CD4-positive, alpha-beta memory T cell (primary cell): ENCODE data around the gene SMPD3. TPM values are rescaled to one million over a fixed set of nuclear protein-coding genes. Genes with fewer than 3 reads are reported as not detected.

Experiments used
- CTCF ChIA-PET: fragments of 350-600 bp; sonication (Branson Sonifier 250); formaldehyde crosslinking; loops from one replicate; lab custom pipeline; 2021; ENCODE audit warnings: inconsistent platforms; ENCODE audit not compliant: partially characterized antibody; lab: Charles Lee
- POLR2A ChIA-PET: fragments of 350-600 bp; sonication (Branson Sonifier 250); formaldehyde crosslinking; loops from one replicate; lab custom pipeline; 2021; ENCODE audit not compliant: partially characterized antibody; lab: Charles Lee
- DNase-seq, 5 donors: peaks; one replicate each; pipeline versions ENCODE4 v3.0.0 to v3.0.0-alpha.2; 2020 to 2022; ENCODE audit warnings: mixed read lengths in 1 of 5
- H3K27ac ChIP-seq: one replicate; pipeline ENCODE4 v1.7.0; 2013; ENCODE audit warnings: low read depth, low read length
- H3K27me3 ChIP-seq: 2 replicates; pipeline ENCODE4 v1.7.0; 2013; ENCODE audit warnings: mild to moderate bottlenecking, low read length, moderate library complexity; ENCODE audit not compliant: insufficient read depth
- H3K36me3 ChIP-seq: 2 replicates; pipeline ENCODE4 v1.7.0; 2013; ENCODE audit warnings: mild to moderate bottlenecking, low read length, moderate library complexity; ENCODE audit not compliant: insufficient read depth
- H3K4me1 ChIP-seq: 2 replicates; pipeline ENCODE4 v1.7.0; 2013; ENCODE audit warnings: mild to moderate bottlenecking, low read length, moderate library complexity; ENCODE audit not compliant: insufficient read depth
- H3K4me3 ChIP-seq, 2 donors: one replicate each; pipeline ENCODE4 v1.7.0; 2013; ENCODE audit warnings: low read length in 2 of 2, mild to moderate bottlenecking in 1 of 2
- H3K9me3 ChIP-seq, 2 donors: one replicate each; pipeline ENCODE4 v1.7.0; 2013; ENCODE audit warnings: low read length in 2 of 2, control low read depth in 1 of 2; ENCODE audit not compliant: control insufficient read depth in 1 of 2
- H3K27ac Mint-ChIP-seq, 7 donors: one replicate each; pipeline ENCODE4 v1.8.0; 2020 to 2021; ENCODE audit warnings: mixed read lengths in 7 of 7, mild to moderate bottlenecking in 6 of 7, inconsistent platforms in 3 of 7, moderate library complexity in 3 of 7
- H3K27me3 Mint-ChIP-seq, 2 donors: one replicate each; pipeline ENCODE4 v1.8.0; 2020 to 2021; ENCODE audit warnings: mixed read lengths in 2 of 2
- H3K36me3 Mint-ChIP-seq, 2 donors: one replicate each; pipeline ENCODE4 v1.8.0; 2020 to 2021; ENCODE audit warnings: mixed read lengths in 2 of 2, inconsistent platforms in 1 of 2, mild to moderate bottlenecking in 1 of 2
- H3K4me1 Mint-ChIP-seq, 4 donors: one replicate each; pipeline ENCODE4 v1.8.0; 2020 to 2021; ENCODE audit warnings: mixed read lengths in 4 of 4, mild to moderate bottlenecking in 1 of 4
- H3K4me3 Mint-ChIP-seq, 8 donors: one replicate each; pipeline ENCODE4 v1.8.0; 2020 to 2021; ENCODE audit warnings: mixed read lengths in 8 of 8, mild to moderate bottlenecking in 7 of 8, moderate library complexity in 6 of 8, inconsistent platforms in 3 of 8
- H3K9me3 Mint-ChIP-seq, 8 donors: one replicate each; pipeline ENCODE4 v1.8.0; 2020 to 2021; ENCODE audit warnings: mixed read lengths in 8 of 8, mild to moderate bottlenecking in 5 of 8, inconsistent platforms in 3 of 8, moderate library complexity in 1 of 8
- intact Hi-C: fragments of 100-400 bp; cut with micrococcal nuclease; formaldehyde crosslinking; loops from one replicate; pipeline ENCODE4 v1.15.1; 2023
- polyA plus RNA-seq, 2 donors: library from polyadenylated mRNA; unstranded; fragments of 300-500 nt; fragmentation: Illumina TruSeq; gene quantifications; one replicate each; pipeline ENCODE4 v1.2.3, GENCODE V29; 2021
- total RNA-seq, 2 experiments: library from RNA; stranded (reverse); gene quantifications; one replicate each; pipeline ENCODE4 v1.2.3, GENCODE V29; 2021

The SMPD3 gene
- total and polyA plus RNA-seq, 4 experiments from 2014 or later: 0.63 to 3.1 (median 0.87) TPM

GRCh38 chr16:68380348-68380670 lies 68.0 kb downstream of the SMPD3 start:
- Histone ChIP-seq H3K27me3 (no peaks in the 10 kb centered on the region), H3K4me3 (no peak overlapping the region), H3K9me3 (no peaks in the 10 kb centered on the region), H3K36me3 (no peaks in the 10 kb centered on the region), H3K4me1 (peaks cover 14% of the 10 kb centered on the region), H3K27ac (no peak overlapping the region)
- Mint-ChIP-seq H3K4me3 (no peak overlapping the region), H3K9me3 (no peaks in the 10 kb centered on the region), H3K27ac (no peak overlapping the region), H3K27me3 (no peaks in the 10 kb centered on the region), H3K36me3 (no peaks in the 10 kb centered on the region), H3K4me1 (peaks cover 6 to 32% (median 24%) of the 10 kb centered on the region in 4 donors)
- DNase-seq: no peak
- ChIA-PET CTCF (interaction anchor here (1.7 kb wide), 1 partner anchor 16 kb away, joined by 4 read pairs; no protein-coding TSS in a partner anchor), POLR2A (no interaction called here)
- intact Hi-C loops: no loop called here

- H3K36me3 ChIP-seq: no peaks in the 10 kb centered on the region
- H3K9me3 ChIP-seq: no peaks in the 10 kb centered on the region
- Mint-ChIP-seq H3K27me3 (no peaks in the 10 kb centered on the region), H3K4me3 (peak overlapping the region in 2 of 8 donors; percentile 25 to 46), H3K36me3 (no peaks in the 10 kb centered on the region), H3K4me1 (peaks cover 6 to 32% (median 22%) of the 10 kb centered on the region in 4 donors), H3K9me3 (no peaks in the 10 kb centered on the region), H3K27ac (peak overlapping the region in 5 of 7 donors; percentile 29 to 82 (median 52))
- ChIA-PET CTCF (no interaction called here), POLR2A (no interaction called here)
- no peaks in the 10 kb centered on the region for H3K27me3 ChIP-seq
- H3K27ac ChIP-seq: no peak overlapping the region
- DNase-seq: peak in 3 of 5 donors; percentile 24 to 42 (median 37)
- H3K4me3 ChIP-seq: no peak overlapping the region
- intact Hi-C loops: no loop called here
- H3K4me1 ChIP-seq: peaks cover 14% of the 10 kb centered on the region
Observed at GRCh38 chr16:68379472-68380347, 68.6 kb downstream of the SMPD3 start.

DNA sequence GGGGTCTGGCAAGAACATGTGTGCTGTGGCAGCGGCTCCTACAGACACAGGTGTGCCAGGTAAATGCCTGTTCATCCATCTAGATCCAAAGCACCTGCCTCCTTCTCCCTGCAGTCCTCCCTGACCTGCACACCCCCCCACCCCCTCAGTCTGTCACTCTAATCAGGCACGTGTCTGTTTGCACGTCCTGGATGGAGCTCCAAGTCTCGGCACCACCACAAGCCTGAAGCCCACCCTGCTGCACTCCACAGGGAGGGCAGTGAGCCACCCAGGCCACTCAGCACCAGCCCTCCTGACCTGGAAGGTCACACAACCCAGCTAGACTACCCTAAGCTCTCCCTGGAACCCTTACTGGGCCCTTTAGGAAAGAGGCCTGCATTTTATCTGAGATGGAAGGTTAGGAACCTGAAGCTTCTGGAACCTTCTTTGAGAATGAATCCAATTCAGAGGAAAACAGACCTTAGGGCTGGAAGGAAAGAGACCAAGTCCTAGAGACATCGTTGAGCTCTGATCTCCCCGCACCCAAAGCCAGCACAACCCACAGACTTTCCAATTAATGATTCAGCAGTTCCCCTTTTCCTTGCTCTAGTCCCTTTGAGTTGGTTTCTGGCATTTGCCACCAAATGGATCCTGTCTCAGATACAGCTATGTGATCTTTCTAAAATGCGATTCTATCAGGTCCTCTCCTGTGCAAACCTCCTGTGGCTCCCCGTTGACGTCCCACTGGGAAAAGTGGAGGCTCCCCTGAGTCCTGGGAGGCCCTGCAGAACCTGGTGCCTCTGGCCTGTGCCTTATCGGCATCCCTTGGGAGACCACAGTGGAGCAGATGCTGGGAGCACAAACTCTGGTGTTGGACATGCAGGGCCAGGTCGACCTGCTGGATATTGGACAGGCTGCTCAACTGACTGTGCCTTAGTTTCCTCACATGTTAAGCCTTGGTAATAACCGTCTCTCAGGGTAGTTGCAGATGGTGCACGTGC lies 69.6 kb downstream of the SMPD3 start:
- Mint-ChIP-seq H3K4me3 (peak overlapping the region in 1 of 8 donors; percentile 22), H3K27me3 (no peaks in the 10 kb centered on the region), H3K4me1 (peaks cover 6 to 28% (median 20%) of the 10 kb centered on the region in 4 donors), H3K36me3 (no peaks in the 10 kb centered on the region), H3K9me3 (no peaks in the 10 kb centered on the region), H3K27ac (peak overlapping the region in 3 of 7 donors; percentile 29 to 82 (median 54))
- ChIA-PET CTCF (interaction anchor here (1.1 kb wide), 2 partner anchors 18 to 22 kb away, joined by 3 to 4 read pairs; no protein-coding TSS in a partner anchor), POLR2A (no interaction called here)
- no peak for DNase-seq
- Histone ChIP-seq H3K9me3 (no peaks in the 10 kb centered on the region), H3K27me3 (no peaks in the 10 kb centered on the region), H3K36me3 (no peaks in the 10 kb centered on the region), H3K4me3 (no peak overlapping the region), H3K27ac (no peak overlapping the region), H3K4me1 (peaks cover 14% of the 10 kb centered on the region)
- intact Hi-C loops: no loop called here

GRCh38 chr16:68377667-68378393 lies 70.5 kb downstream of the SMPD3 start:
- H3K4me1 ChIP-seq: peaks cover 14% of the 10 kb centered on the region
- H3K27me3 ChIP-seq: no peaks in the 10 kb centered on the region
- no peak overlapping the region for H3K4me3 ChIP-seq
- Mint-ChIP-seq H3K4me3 (no peak overlapping the region), H3K36me3 (no peaks in the 10 kb centered on the region), H3K27ac (no peak overlapping the region), H3K9me3 (no peaks in the 10 kb centered on the region), H3K4me1 (peaks cover 4 to 23% (median 16%) of the 10 kb centered on the region in 4 donors), H3K27me3 (no peaks in the 10 kb centered on the region)
- ChIA-PET POLR2A (no interaction called here), CTCF (interaction anchor here (1.1 kb wide), 3 partner anchors 19 to 21 kb away, joined by 3 to 4 read pairs (median 3); no protein-coding TSS in a partner anchor)
- H3K27ac ChIP-seq: no peak overlapping the region
- intact Hi-C loops: no loop called here
- H3K36me3 ChIP-seq: no peaks in the 10 kb centered on the region
- no peak for DNase-seq
- H3K9me3 ChIP-seq: no peaks in the 10 kb centered on the region

GRCh38 chr16:68377221-68377620 lies 71.1 kb downstream of the SMPD3 start:
- ChIA-PET CTCF (interaction anchor here (1.1 kb wide), 1 partner anchor 20 kb away, joined by 3 read pairs; no protein-coding TSS in a partner anchor), POLR2A (no interaction called here)
- Histone ChIP-seq H3K4me3 (no peak overlapping the region), H3K36me3 (no peaks in the 10 kb centered on the region), H3K9me3 (no peaks in the 10 kb centered on the region), H3K27ac (no peak overlapping the region), H3K4me1 (peaks cover 14% of the 10 kb centered on the region), H3K27me3 (no peaks in the 10 kb centered on the region)
- Mint-ChIP-seq H3K4me1 (peaks cover 4 to 22% (median 14%) of the 10 kb centered on the region in 4 donors), H3K27ac (no peak overlapping the region), H3K4me3 (no peak overlapping the region), H3K9me3 (no peaks in the 10 kb centered on the region), H3K36me3 (no peaks in the 10 kb centered on the region), H3K27me3 (no peaks in the 10 kb centered on the region)
- DNase-seq: no peak
- intact Hi-C loops: no loop called here

- Mint-ChIP-seq H3K4me1 (peaks cover 4 to 18% (median 11%) of the 10 kb centered on the region in 4 donors), H3K36me3 (no peaks in the 10 kb centered on the region), H3K27ac (no peak overlapping the region), H3K9me3 (no peaks in the 10 kb centered on the region), H3K4me3 (no peak overlapping the region), H3K27me3 (no peaks in the 10 kb centered on the region)
- Histone ChIP-seq H3K4me3 (no peak overlapping the region), H3K27me3 (no peaks in the 10 kb centered on the region), H3K27ac (no peak overlapping the region), H3K9me3 (no peaks in the 10 kb centered on the region), H3K4me1 (peaks cover 16% of the 10 kb centered on the region), H3K36me3 (no peaks in the 10 kb centered on the region)
- intact Hi-C loops: no loop called here
- ChIA-PET CTCF (interaction anchor here (1.1 kb wide), 1 partner anchor 20 kb away, joined by 3 read pairs; no protein-coding TSS in a partner anchor), POLR2A (no interaction called here)
- no peak for DNase-seq
Observed at GRCh38 chr16:68376590-68376989, 71.7 kb downstream of the SMPD3 start.
